HG02938 (cell line): ENCODE measurements around the gene GOLGA6L2.
"Not testable (repeated sequence)": the region's sequence is repeated elsewhere in the genome, so short reads cannot be mapped to it uniquely, and the experiment has no call there.

Experiments used
- ATAC-seq: cut with Tn5 transposase; IDR thresholded peaks from one replicate; pipeline ENCODE4 v1.9.1; 2021; ENCODE audit warnings: mild to moderate bottlenecking, moderate library complexity; ENCODE audit not compliant: unreplicated experiment

The GOLGA6L2 gene

GRCh38 chr15:23447107-23447500, at the start of gene GOLGA6L2:
GOLGA6L2 (minus strand) TSS chr15:23447243; CDS start chr15:23447181, 62 bp downstream.
- ATAC-seq: no peak

- ATAC-seq: no peak
These were observed 37.8 kb upstream of the GOLGA6L2 start for GRCh38 chr15:23484870-23485269.

GRCh38 chr15:23483821-23484299, 36.8 kb upstream of the GOLGA6L2 start:
- ATAC-seq: no peak

GRCh38 chr15:23482764-23483489, 35.9 kb upstream of the GOLGA6L2 start:
- ATAC-seq: no peak

GRCh38 chr15:23482228-23482627, 35.2 kb upstream of the GOLGA6L2 start:
- ATAC-seq: no peak

GRCh38 chr15:23477920-23478319, 30.9 kb upstream of the GOLGA6L2 start:
- no peak for ATAC-seq

- ATAC-seq: no peak
These were observed 25.6 kb upstream of the GOLGA6L2 start for GRCh38 chr15:23472678-23473077.

- ATAC-seq: no peak
These were observed 25.0 kb upstream of the GOLGA6L2 start for GRCh38 chr15:23472033-23472432.

- peak; percentile 56 for ATAC-seq
These were observed 20.1 kb upstream of the GOLGA6L2 start for GRCh38 chr15:23467110-23467600.

- ATAC-seq: no peak
These were observed 10.8 kb upstream of the GOLGA6L2 start for GRCh38 chr15:23457890-23458289.

- ATAC-seq: no peak
These were observed 582 bp downstream of the GOLGA6L2 start for GRCh38 chr15:23446215-23447106.

- no peak for ATAC-seq
These were observed 2.8 kb downstream of the GOLGA6L2 start for GRCh38 chr15:23444269-23444668.

GRCh38 chr15:23441204-23441603, 5.8 kb downstream of the GOLGA6L2 start:
- no peak for ATAC-seq

- no peak for ATAC-seq
These were observed 6.4 kb downstream of the GOLGA6L2 start for GRCh38 chr15:23440596-23440995.

GRCh38 chr15:23439513-23439912, 7.5 kb downstream of the GOLGA6L2 start:
- ATAC-seq: no peak

GRCh38 chr15:23438816-23439466, 8.1 kb downstream of the GOLGA6L2 start:
- no peak for ATAC-seq

GRCh38 chr15:23437673-23438072, 9.4 kb downstream of the GOLGA6L2 start:
- ATAC-seq: no peak

GRCh38 chr15:23437146-23437545, 9.9 kb downstream of the GOLGA6L2 start:
- ATAC-seq: no peak

- ATAC-seq: no peak
These were observed 10.6 kb downstream of the GOLGA6L2 start for GRCh38 chr15:23436421-23436820.

GRCh38 chr15:23434699-23435098, 12.3 kb downstream of the GOLGA6L2 start:
- not testable (repeated sequence) for ATAC-seq

GRCh38 chr15:23425327-23425726, 21.7 kb downstream of the GOLGA6L2 start:
- ATAC-seq: not testable (repeated sequence)
